RWPE1 (cell line): ENCODE measurements around the gene HS6ST1.

ENCODE experiments used
- CTCF ChIA-PET: fragments of 350-600 bp; sonication (Branson Sonifier 250); formaldehyde crosslinking; extraction: SDS; loops from one replicate; lab custom pipeline; 2021; lab: Yijun Ruan, JAX
- POLR2A ChIA-PET: fragments of 400-600 bp; formaldehyde crosslinking; extraction: SDS; loops from one replicate; lab custom pipeline; 2020; ENCODE audit warnings: antibody characterized with exemption; ENCODE audit not compliant: low non-redundant PET; lab: Yijun Ruan, JAX
- DNase-seq: peaks from one replicate; pipeline ENCODE4 v3.0.0; 2012; ENCODE audit warnings: low spot score
- H3K27ac ChIP-seq: fragments of 450-650 bp; 2 replicates; pipeline ENCODE4 v1.5.1; 2017
- CTCF ChIP-seq: fragments of 450-650 bp; conservative IDR thresholded peaks from 2 replicates; pipeline ENCODE4 v1.5.1; 2017; ENCODE audit warnings: low read depth, mild to moderate bottlenecking

Gene HS6ST1

GRCh38 chr2:128344101-128344500 lies 25.4 kb upstream of the HS6ST1 start:
- no peak for TF ChIP-seq CTCF
- no peak overlapping the region for H3K27ac ChIP-seq
- CTCF ChIA-PET, result interaction anchor here (0.7 kb wide), 2 partner anchors 725 to 987 kb away, joined by 3 read pairs; no protein-coding TSS in a partner anchor
- POLR2A ChIA-PET, result no interaction called here
- DNase-seq, result no peak

- no peak for TF ChIP-seq CTCF
- DNase-seq, result no peak
- H3K27ac ChIP-seq, result no peak overlapping the region
- POLR2A ChIA-PET, result no interaction called here
- CTCF ChIA-PET, result no interaction called here
Observed at GRCh38 chr2:128343459-128343858, 24.8 kb upstream of the HS6ST1 start.

GRCh38 chr2:128342550-128342949 lies 23.9 kb upstream of the HS6ST1 start:
- POLR2A ChIA-PET, result no interaction called here
- CTCF ChIA-PET, result no interaction called here
- DNase-seq, result no peak
- TF ChIP-seq CTCF, result no peak
- H3K27ac ChIP-seq, result no peak overlapping the region

GRCh38 chr2:128341621-128342020 lies 23.0 kb upstream of the HS6ST1 start:
- POLR2A ChIA-PET, result no interaction called here
- no peak for DNase-seq
- no peak for TF ChIP-seq CTCF
- CTCF ChIA-PET, result interaction anchor here (0.5 to 1.1 kb wide), 2 partner anchors 80 to 852 kb away, joined by 3 read pairs; no protein-coding TSS in a partner anchor
- H3K27ac ChIP-seq, result no peak overlapping the region

GRCh38 chr2:128332091-128332634 lies 13.5 kb upstream of the HS6ST1 start:
- TF ChIP-seq CTCF, result no peak
- POLR2A ChIA-PET, result interaction anchor here (0.9 kb wide), 1 partner anchor 26 kb away, joined by 4 read pairs; no protein-coding TSS in a partner anchor
- no peak overlapping the region for H3K27ac ChIP-seq
- DNase-seq, result no peak
- CTCF ChIA-PET, result no interaction called here

- CTCF ChIA-PET, result no interaction called here
- TF ChIP-seq CTCF, result no peak
- H3K27ac ChIP-seq, result no peak overlapping the region
- DNase-seq, result no peak
- POLR2A ChIA-PET, result no interaction called here
Observed at GRCh38 chr2:128330583-128330982, 11.9 kb upstream of the HS6ST1 start.
